ENCODE measurements around the gene ENTPD8. TPM values are rescaled to one million over a fixed set of nuclear protein-coding genes. Genes with fewer than 3 reads are reported as not detected.

The ENTPD8 gene
- total RNA-seq, 2 experiments from 2014 or later, result not detected

DNA sequence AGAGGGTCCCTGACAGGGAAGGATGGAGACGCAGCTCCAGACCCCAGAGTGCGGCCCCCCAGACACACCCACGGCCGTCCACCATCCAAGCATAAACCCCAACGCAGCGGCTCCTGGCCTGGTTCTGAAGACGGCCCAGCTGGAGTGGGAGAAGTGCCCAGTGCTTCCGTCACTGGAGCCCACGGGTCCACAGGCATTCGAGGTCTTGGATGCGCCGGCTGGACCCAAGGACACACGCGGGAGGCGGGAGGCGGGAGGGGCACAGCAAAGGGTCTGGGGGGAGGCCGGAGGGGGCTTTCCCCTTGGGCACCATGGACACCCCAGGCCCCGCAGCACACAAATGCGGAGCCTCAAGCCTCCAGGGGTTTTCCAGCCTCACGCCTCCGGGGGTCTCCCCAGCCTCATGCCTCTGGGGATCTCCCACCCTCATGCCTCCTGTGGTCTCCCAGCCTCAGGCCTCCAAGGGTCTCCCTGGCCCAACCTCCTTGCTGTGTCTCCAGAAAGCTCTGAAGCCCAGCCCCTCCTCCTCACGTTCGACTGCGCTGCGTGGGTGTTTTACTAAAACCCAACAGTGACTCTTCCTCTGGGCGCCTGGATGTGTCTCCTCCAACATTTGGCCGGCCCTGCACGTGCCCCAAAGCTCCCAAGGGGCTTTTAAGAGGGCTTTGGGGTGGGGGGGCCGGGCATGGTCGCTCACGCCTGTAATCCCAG lies 33.4 kb downstream of the ENTPD8 start:
- CTCF ChIA-PET, result interaction anchor here (1.8 kb wide), 1 partner anchor 110 kb away, joined by 4 read pairs; no protein-coding TSS in a partner anchor
- POLR2A ChIA-PET, result no interaction called here

GRCh38 chr9:137406876-137407589 lies 34.1 kb downstream of the ENTPD8 start:
- ChIA-PET POLR2A (no interaction called here), CTCF (interaction anchor here (1.8 kb wide), 1 partner anchor 110 kb away, joined by 4 read pairs; no protein-coding TSS in a partner anchor)

DNA sequence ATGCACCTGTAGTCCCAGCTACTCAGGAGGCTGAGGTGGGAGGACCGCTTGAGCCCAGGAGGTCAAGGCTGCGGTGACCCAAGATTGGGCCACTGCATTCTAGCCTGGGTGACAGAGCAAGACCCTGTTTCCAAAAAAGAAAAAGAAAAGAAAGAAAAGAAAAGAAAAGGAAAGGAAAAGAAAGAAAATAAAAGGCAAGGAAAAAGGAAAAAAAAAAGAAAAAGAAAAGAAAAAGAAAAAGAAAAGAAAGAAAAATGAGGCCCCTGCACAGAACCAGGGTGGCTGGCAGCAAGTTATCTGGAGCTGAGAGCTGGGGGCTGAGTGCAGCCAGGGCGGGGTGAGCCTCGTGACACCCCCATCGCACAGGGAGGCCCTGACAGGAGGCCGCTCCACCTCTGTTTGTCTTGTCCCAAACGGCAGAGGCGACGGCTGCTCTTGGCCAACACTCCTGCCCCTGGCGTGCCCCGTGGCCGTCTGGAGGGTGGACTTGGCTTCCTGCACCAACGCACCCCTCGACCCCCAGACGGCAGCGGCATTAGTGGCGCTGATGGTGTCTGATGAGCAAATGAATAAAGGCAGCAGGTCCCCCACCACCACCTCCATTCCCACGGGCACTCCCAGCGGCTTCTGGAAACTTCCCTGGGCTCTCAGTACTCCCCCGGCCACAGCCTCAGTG lies 34.9 kb downstream of the ENTPD8 start:
- CTCF ChIA-PET, result no interaction called here

GRCh38 chr9:137405677-137406081 lies 35.5 kb downstream of the ENTPD8 start:
- ChIA-PET CTCF (no interaction called here), POLR2A (no interaction called here)

More for the DNA sequence above, 34.9 kb downstream of the ENTPD8 start:
- POLR2A ChIA-PET, result no interaction called here

DNA sequence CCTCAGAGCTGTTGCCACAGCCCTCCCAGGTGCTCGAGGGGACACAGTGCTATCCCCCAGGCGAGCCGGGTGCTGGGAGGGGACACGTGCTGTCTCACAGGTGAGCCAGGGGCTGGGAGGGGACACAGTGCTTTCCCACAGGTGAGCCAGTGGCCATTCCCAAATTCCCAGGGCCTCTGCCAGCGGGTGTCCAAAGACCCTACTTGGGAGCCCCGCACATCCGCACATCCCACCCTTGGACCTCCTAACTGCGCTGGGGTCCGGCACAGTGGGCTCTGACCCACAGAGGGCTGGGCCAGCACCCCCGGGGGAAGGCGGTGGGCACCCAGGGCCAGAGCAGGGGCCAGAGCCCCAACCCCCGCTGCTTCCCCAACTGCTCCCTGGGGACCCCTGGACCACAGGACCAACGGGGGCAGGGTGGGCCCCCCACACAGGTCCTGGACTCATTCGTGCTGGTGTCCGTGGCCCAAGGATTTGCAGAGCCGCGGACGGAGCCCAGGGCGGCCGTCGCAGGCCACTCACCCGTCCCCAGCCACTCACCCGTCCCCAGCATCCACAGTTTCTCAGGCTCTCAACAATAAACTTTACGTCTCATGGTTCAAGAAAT lies 36.1 kb downstream of the ENTPD8 start:
- CTCF ChIA-PET, result no interaction called here
- POLR2A ChIA-PET, result no interaction called here

DNA sequence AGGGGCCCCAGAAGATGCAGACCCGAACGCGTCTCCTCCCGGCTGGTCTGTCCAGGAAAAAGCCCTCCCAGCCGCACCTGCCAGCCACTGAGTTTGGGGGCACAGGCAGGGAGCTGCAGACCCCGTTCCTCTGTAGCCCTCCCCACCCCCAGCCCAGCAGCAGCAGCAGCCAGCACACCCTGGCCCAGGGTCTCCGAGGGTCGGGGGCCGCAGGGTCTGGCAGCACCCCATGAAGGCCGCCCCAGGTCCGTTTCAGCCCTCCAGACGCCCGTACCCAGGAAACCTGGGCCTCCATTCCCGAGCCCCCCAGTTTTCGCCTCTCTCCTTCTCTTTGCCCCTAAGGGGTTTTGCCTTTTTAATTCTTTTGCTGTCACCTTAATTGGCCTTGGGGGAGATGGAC lies 37.9 kb downstream of the ENTPD8 start:
- ChIA-PET POLR2A (no interaction called here), CTCF (no interaction called here)

- ChIA-PET POLR2A (no interaction called here), CTCF (no interaction called here)
Observed at GRCh38 chr9:137402746-137403145, 38.4 kb downstream of the ENTPD8 start.

DNA sequence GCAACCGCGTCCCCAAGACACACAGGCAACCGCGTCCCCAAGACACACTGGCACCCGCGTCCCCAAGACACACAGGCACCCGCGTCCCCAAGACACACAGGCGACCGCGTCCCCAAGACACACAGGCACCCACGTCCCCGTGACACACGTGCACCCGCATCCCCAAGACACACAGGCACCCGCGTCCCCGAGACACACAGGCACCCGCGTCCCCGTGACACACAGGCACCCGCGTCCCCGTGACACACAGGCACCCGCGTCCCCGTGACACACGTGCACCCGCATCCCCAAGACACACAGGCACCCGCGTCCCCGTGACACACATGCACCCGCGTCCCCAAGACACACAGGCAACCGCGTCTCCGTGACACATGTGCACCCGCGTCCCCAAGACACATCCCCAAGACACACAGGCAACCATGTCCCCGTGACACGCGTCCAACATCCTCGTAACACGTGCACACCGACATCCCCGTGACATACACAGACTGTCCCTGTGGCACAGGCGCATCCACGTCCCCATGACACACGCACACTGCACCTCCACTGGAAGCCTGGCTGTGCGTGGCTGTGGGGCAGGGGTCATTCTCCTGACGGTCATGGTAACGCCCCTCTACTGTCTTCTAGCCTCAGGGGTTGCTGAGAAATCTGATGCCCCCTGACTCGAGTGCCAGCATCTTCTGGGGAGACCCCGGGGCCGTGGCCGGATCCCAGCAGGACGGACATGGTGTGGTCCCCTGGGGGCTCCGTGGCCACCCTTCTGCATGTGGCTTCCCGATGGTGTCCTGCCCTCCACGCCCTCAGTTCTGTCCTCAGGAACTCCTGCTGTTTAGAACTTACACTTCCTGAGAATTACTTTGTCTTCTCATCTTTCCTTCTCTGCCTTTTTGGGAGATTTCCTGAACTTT lies 42.3 kb downstream of the ENTPD8 start:
- CTCF ChIA-PET, result no interaction called here

GRCh38 chr9:137397675-137398423 lies 43.3 kb downstream of the ENTPD8 start:
- CTCF ChIA-PET, result interaction anchor here (1.0 kb wide), 1 partner anchor 11 kb away, joined by 3 read pairs; no protein-coding TSS in a partner anchor
- POLR2A ChIA-PET, result interaction anchor here (0.5 kb wide), 1 partner anchor 52 kb away, joined by 6 read pairs; no protein-coding TSS in a partner anchor

More for the DNA sequence above, 42.3 kb downstream of the ENTPD8 start:
- POLR2A ChIA-PET, result no interaction called here

GRCh38 chr9:137396634-137397367 lies 44.4 kb downstream of the ENTPD8 start:
- ChIA-PET POLR2A (interaction anchor here (0.5 kb wide), 1 partner anchor 51 kb away, joined by 6 read pairs; no protein-coding TSS in a partner anchor), CTCF (no interaction called here)

DNA sequence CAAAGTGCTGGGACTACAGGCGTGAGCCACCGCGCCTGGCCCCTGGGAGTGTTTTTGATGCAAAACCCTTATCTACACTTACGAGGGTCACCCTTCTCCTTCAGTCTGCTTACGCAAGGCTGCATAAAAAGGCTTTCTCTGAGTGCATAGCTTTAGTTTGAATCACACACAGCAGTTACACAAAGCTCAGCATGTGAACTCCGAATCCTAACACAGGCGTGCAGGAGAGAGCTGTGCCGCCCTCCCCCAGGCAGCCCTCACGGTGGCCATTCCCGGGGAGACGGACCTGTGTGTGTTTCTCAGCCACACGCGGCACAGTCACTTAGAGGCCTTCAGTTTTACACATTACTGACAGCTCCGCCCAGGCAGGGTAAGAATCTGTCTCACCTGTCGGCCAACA lies 44.9 kb downstream of the ENTPD8 start:
- ChIA-PET CTCF (no interaction called here), POLR2A (no interaction called here)

DNA sequence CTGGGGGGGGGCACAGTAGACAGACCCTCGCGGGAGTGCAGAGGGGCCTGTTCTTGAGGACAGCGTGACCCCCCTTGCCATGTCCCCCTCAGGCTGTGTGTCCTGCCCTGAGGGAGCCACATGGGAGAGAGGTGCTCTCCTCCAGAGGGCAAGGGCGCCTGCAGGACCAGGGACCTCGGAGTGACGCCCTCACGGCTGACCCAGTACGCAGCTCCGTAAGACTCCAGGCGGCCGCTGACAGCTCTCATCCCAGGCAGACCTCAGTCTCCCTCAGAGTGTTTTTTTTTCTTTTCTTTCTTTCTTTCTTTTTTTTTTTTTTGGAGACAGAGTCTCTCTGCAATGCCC lies 45.5 kb downstream of the ENTPD8 start:
- CTCF ChIA-PET, result no interaction called here
- POLR2A ChIA-PET, result no interaction called here

DNA sequence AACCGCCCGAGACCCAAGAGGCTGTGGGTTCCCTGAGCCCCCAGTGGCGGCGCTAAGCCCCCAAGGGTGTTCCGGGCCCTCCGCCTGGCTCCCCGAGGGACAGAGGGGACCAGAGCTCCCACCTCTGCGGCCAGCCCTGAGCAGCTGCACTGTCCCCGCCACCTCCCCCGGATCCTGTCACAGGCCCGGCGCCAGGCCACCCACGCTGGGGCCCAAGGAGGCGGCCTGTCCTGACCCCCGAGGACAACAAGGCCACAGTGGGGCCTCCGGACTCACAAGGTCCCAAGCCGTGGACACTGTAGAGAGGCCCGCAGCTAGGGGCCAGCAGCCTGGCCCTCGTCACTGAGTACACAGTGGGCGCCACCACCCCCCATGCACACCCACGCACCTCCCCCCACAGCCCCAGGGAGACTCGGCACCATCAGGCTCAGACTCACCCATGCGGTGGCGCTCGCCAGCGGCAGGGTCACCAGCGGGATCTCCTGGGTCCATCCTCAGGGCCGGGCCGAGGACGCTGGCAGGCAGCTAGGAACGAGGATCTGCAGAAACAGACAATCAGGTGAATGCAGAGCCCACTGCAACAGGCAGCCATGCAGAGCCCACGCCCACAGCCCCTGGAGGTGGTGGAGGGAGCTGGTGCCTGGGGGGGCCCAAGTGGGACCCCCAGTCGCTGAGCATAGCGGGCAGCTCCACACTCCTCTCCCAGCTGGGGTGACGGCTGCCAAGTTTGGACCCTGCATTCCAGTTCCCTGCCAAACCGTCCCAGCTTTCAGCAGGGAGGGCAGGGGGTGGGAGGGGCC lies 46.1 kb downstream of the ENTPD8 start:
- POLR2A ChIA-PET, result no interaction called here
- CTCF ChIA-PET, result no interaction called here

GRCh38 chr9:137393176-137394150 lies 47.7 kb downstream of the ENTPD8 start:
- POLR2A ChIA-PET, result no interaction called here
- CTCF ChIA-PET, result no interaction called here

DNA sequence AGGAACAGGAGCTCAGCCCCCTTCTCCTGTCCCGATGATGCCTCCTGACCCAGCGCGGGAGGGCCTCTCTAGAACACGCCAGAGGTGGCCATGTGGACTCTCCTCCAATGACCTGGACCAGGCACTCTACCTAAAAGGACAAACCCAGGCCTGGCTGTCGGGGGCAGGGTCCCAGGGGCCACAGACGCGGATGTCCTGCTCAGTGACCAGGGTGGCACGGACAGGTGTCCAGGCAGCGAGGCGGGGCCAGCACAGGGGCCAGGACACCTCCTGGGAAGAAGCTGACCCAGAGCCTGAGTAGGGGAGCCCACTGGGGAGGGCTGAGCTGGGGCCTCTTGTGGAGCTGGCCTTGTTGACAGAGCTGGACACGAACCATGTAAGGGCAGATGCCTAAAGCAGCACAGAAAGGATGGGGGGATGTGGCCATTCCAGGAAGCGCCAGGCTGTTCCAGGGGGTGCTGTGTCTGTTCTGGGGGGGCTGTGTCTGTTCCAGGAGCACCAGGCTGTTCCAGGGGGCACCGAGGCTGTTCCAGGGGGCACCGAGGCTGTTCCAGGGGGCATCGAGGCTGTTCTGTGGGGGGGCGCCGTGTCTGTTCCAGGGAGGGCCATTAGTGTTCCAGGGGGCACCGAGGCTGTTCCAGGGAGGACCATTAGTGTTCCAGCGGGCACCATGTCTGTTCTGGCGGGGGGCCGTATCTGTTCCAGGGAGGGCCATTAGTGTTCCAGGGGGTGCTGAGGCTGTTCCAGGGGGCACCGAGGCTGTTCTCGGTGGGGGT lies 48.7 kb downstream of the ENTPD8 start:
- ChIA-PET POLR2A (no interaction called here), CTCF (interaction anchor here (2.0 kb wide), 1 partner anchor 17 kb away, joined by 5 read pairs; no protein-coding TSS in a partner anchor)
